Erythroblast (primary cell): ENCODE results near the gene SLC9A3.

ENCODE experiments used
- GATA1 ChIP-seq: IDR thresholded peaks from 2 replicates; pipeline ENCODE4 v1.6.1; 2011; ENCODE audit warnings: low read depth, mild to moderate bottlenecking, control low read depth, low read length, moderate library complexity
- POLR2A ChIP-seq: IDR thresholded peaks from 2 replicates; pipeline ENCODE4 v1.6.1; 2011; ENCODE audit warnings: mild to moderate bottlenecking, low read length

GRCh38 chr5:437281-437771 is 86.9 kb downstream of the SLC9A3 start:
- TF ChIP-seq POLR2A (no peak), GATA1 (no peak)
